OCI-LY1 (cell line): Measurements from ENCODE around the gene FGGY.

ENCODE experiments used
- H2AFZ ChIP-seq: fragments of 200-600 bp; sonication (generic), shearing (Covaris generic); 2 replicates; pipeline ENCODE4 v1.6.0; 2014; ENCODE audit warnings: antibody characterized with exemption, mild to moderate bottlenecking, low read length
- H3F3A ChIP-seq: fragments of 200-600 bp; sonication (generic), shearing (Covaris generic); 2 replicates; pipeline ENCODE4 v1.6.0; 2014; ENCODE audit warnings: mild to moderate bottlenecking, antibody characterized with exemption, low read length, moderate library complexity; ENCODE audit not compliant: insufficient read depth
- H3K27ac ChIP-seq: fragments of 200-600 bp; sonication (generic); 2 replicates; pipeline ENCODE4 v1.5.1; 2014; ENCODE audit warnings: low read length, mixed run types, mild to moderate bottlenecking, low read depth; ENCODE audit not compliant: poor library complexity, severe bottlenecking
- H3K27me3 ChIP-seq: fragments of 200-600 bp; sonication (generic); 2 replicates; pipeline ENCODE4 v1.6.0; 2014; ENCODE audit warnings: antibody characterized with exemption, mild to moderate bottlenecking, low read length, moderate library complexity; ENCODE audit not compliant: insufficient read depth
- H3K36me3 ChIP-seq: fragments of 200-600 bp; sonication (generic); 2 replicates; pipeline ENCODE4 v1.6.1; 2014; ENCODE audit warnings: mild to moderate bottlenecking, antibody characterized with exemption, low read length, moderate library complexity, mixed read lengths; ENCODE audit not compliant: insufficient read depth
- H3K4me1 ChIP-seq: fragments of 200-600 bp; sonication (generic); 2 replicates; pipeline ENCODE4 v1.5.1; 2014; ENCODE audit warnings: mild to moderate bottlenecking, low read length, moderate library complexity; ENCODE audit not compliant: insufficient read depth, severe bottlenecking
- H3K4me2 ChIP-seq: fragments of 200-600 bp; sonication (generic), shearing (Covaris generic); 2 replicates; pipeline ENCODE4 v1.6.1; 2014; ENCODE audit warnings: low read length
- H3K4me3 ChIP-seq: fragments of 200-600 bp; sonication (generic); 2 replicates; pipeline ENCODE4 v1.5.1; 2014; ENCODE audit warnings: low read length, low read depth, mild to moderate bottlenecking, mixed read lengths; ENCODE audit not compliant: poor library complexity, severe bottlenecking
- H3K79me2 ChIP-seq: fragments of 200-600 bp; shearing (Covaris generic); 2 replicates; pipeline ENCODE4 v1.6.1; 2016; ENCODE audit warnings: mixed run types, low read length, mixed read lengths; ENCODE audit not compliant: insufficient read depth
- H3K9ac ChIP-seq: fragments of 200-600 bp; sonication (generic), shearing (Covaris generic); 2 replicates; pipeline ENCODE4 v1.6.1; 2014; ENCODE audit warnings: mild to moderate bottlenecking, low read length, mixed read lengths
- H3K9me2 ChIP-seq: fragments of 200-600 bp; sonication (generic), shearing (Covaris generic); 2 replicates; pipeline ENCODE4 v1.6.1; 2014; ENCODE audit warnings: low read depth, mild to moderate bottlenecking, low read length, mixed read lengths
- H3K9me3 ChIP-seq: fragments of 200-600 bp; shearing (Covaris generic); 2 replicates; pipeline ENCODE4 v1.6.1; 2014; ENCODE audit warnings: low read length, mixed read lengths
- H4K20me1 ChIP-seq: fragments of 200-600 bp; sonication (generic), shearing (Covaris generic); 2 replicates; pipeline ENCODE4 v1.6.0; 2016; ENCODE audit warnings: mild to moderate bottlenecking, low read length; ENCODE audit not compliant: insufficient read depth
- CTCF ChIP-seq: fragments of 200-600 bp; sonication (generic), shearing (Covaris generic); IDR thresholded peaks from 2 replicates; pipeline ENCODE4 v1.5.1; 2017; ENCODE audit warnings: mild to moderate bottlenecking, antibody characterized with exemption, low read length, moderate library complexity, mixed read lengths
- EZH2 ChIP-seq: fragments of 200-600 bp; sonication (generic), shearing (Covaris generic); IDR thresholded peaks from 2 replicates; pipeline ENCODE4 v1.8.0; 2017; ENCODE audit warnings: borderline replicate concordance, mixed run types, mild to moderate bottlenecking, antibody characterized with exemption, low read length, moderate library complexity, mixed read lengths

FGGY gene

GRCh38 chr1:59340411-59341307 lies 43.8 kb downstream of the FGGY start:
- TF ChIP-seq EZH2 (no peak), CTCF (no peak)

GRCh38 chr1:59342801-59343575 lies 46.1 kb downstream of the FGGY start:
- Histone ChIP-seq H3K27me3 (no peaks in the 10 kb centered on the region), H3K4me2 (no peak overlapping the region), H3F3A (no peaks in the 10 kb centered on the region), H3K4me1 (no peaks in the 10 kb centered on the region), H3K36me3 (no peaks in the 10 kb centered on the region), H3K9ac (no peak overlapping the region), H3K9me2 (no peaks in the 10 kb centered on the region), H3K4me3 (no peak overlapping the region), H3K79me2 (no peaks in the 10 kb centered on the region), H3K9me3 (no peaks in the 10 kb centered on the region), H4K20me1 (no peaks in the 10 kb centered on the region), H2AFZ (no peak overlapping the region), H3K27ac (no peak overlapping the region)
- TF ChIP-seq EZH2 (no peak), CTCF (no peak)

More at GRCh38 chr1:59340411-59341307, 43.8 kb downstream of the FGGY start:
- Histone ChIP-seq H3K36me3 (no peaks in the 10 kb centered on the region), H3K27ac (no peak overlapping the region), H3K27me3 (no peaks in the 10 kb centered on the region), H3K9me3 (no peaks in the 10 kb centered on the region), H3F3A (no peaks in the 10 kb centered on the region), H2AFZ (no peak overlapping the region), H3K4me3 (no peak overlapping the region), H3K4me2 (no peak overlapping the region), H3K79me2 (no peaks in the 10 kb centered on the region), H3K9ac (no peak overlapping the region), H3K4me1 (no peaks in the 10 kb centered on the region), H3K9me2 (no peaks in the 10 kb centered on the region), H4K20me1 (no peaks in the 10 kb centered on the region)

GRCh38 chr1:59343576-59343840 lies 46.6 kb downstream of the FGGY start:
- Histone ChIP-seq H2AFZ (no peak overlapping the region), H3K4me2 (no peak overlapping the region), H4K20me1 (no peaks in the 10 kb centered on the region), H3K9me3 (no peaks in the 10 kb centered on the region), H3F3A (no peaks in the 10 kb centered on the region), H3K4me3 (no peak overlapping the region), H3K79me2 (no peaks in the 10 kb centered on the region), H3K27me3 (no peaks in the 10 kb centered on the region), H3K27ac (no peak overlapping the region), H3K9me2 (no peaks in the 10 kb centered on the region), H3K4me1 (no peaks in the 10 kb centered on the region), H3K36me3 (no peaks in the 10 kb centered on the region), H3K9ac (no peak overlapping the region)
- TF ChIP-seq EZH2 (no peak), CTCF (no peak)
